ENCODE measurements around the gene IGSF3. TPM values are rescaled to one million over a fixed set of nuclear protein-coding genes. Genes with fewer than 3 reads are reported as not detected.

Gene IGSF3
- total RNA-seq, 4 donors from 2014 or later: 10.9 to 23.1 (median 18.6) TPM

- no peak for DNase-seq
- TF ChIP-seq POLR2A (IDR thresholded peaks at IDR 0.05): no peak
- peaks cover 0 to 6% of the 10 kb centered on the region in 2 donors for H3K36me3 ChIP-seq
- no peaks in the 10 kb centered on the region for H3K9me3 ChIP-seq
- intact Hi-C loops (cut with DNase I): no loop called here
- no peaks in the 10 kb centered on the region for H3K4me1 ChIP-seq
- H3K27ac ChIP-seq: no peak overlapping the region
- WGBS, 2 donors: 94 to 97% methylated on average over 23 of the region's 23 CpGs
- H3K4me3 ChIP-seq (replicated peaks in 1 of 3): no peak overlapping the region
- H3K27me3 ChIP-seq: no peaks in the 10 kb centered on the region
Measured at GRCh38 chr1:116532671-116533428, 134.7 kb downstream of the IGSF3 start.

- intact Hi-C loops (cut with DNase I): no loop called here
Measured at GRCh38 chr1:116531917-116532316, 135.6 kb downstream of the IGSF3 start.

GRCh38 chr1:116529681-116530080, 137.9 kb downstream of the IGSF3 start:
- Histone ChIP-seq H3K9me3 (no peaks in the 10 kb centered on the region), H3K36me3 (no peaks in the 10 kb centered on the region), H3K4me3 (replicated peaks in 1 of 3) (no peak overlapping the region), H3K27me3 (no peaks in the 10 kb centered on the region), H3K4me1 (no peaks in the 10 kb centered on the region), H3K27ac (no peak overlapping the region)
- WGBS, 2 donors: 94 to 96% methylated on average over 3 of the region's 3 CpGs
- intact Hi-C loops (cut with DNase I): no loop called here
- no peak for DNase-seq
- TF ChIP-seq POLR2A (IDR thresholded peaks at IDR 0.05) (no peak), CTCF (IDR thresholded peaks at IDR 0.05) (no peak)

More at GRCh38 chr1:116531917-116532316, 135.6 kb downstream of the IGSF3 start:
- Histone ChIP-seq H3K27me3 (no peaks in the 10 kb centered on the region), H3K36me3 (peaks cover 0 to 6% of the 10 kb centered on the region in 2 donors), H3K9me3 (no peaks in the 10 kb centered on the region), H3K4me3 (replicated peaks in 1 of 3) (no peak overlapping the region), H3K4me1 (no peaks in the 10 kb centered on the region), H3K27ac (no peak overlapping the region)
- no peak for TF ChIP-seq CTCF (IDR thresholded peaks at IDR 0.05)
- TF ChIP-seq POLR2A (IDR thresholded peaks at IDR 0.05): no peak
- no peak for DNase-seq
- WGBS, 2 donors: 92 to 97% methylated on average over 8 to 13 of the region's 13 CpGs

GRCh38 chr1:116529199-116529631, 138.3 kb downstream of the IGSF3 start:
- WGBS, 2 donors: 92 to 97% methylated on average over 3 of the region's 3 CpGs
- no peak overlapping the region for H3K27ac ChIP-seq
- no peaks in the 10 kb centered on the region for H3K36me3 ChIP-seq
- H3K4me3 ChIP-seq (replicated peaks in 1 of 3): no peak overlapping the region
- DNase-seq: no peak
- no peaks in the 10 kb centered on the region for H3K27me3 ChIP-seq
- H3K4me1 ChIP-seq: no peaks in the 10 kb centered on the region
- H3K9me3 ChIP-seq: no peaks in the 10 kb centered on the region
- intact Hi-C loops (cut with DNase I): no loop called here
- TF ChIP-seq POLR2A (IDR thresholded peaks at IDR 0.05): no peak
- no peak for TF ChIP-seq CTCF (IDR thresholded peaks at IDR 0.05)

GRCh38 chr1:116528329-116529083, 139.0 kb downstream of the IGSF3 start:
- no peak for TF ChIP-seq POLR2A (IDR thresholded peaks at IDR 0.05)
- no peak for TF ChIP-seq CTCF (IDR thresholded peaks at IDR 0.05)
- no peaks in the 10 kb centered on the region for H3K9me3 ChIP-seq
- H3K36me3 ChIP-seq: no peaks in the 10 kb centered on the region
- H3K4me3 ChIP-seq (replicated peaks in 1 of 3): no peak overlapping the region
- no peak for DNase-seq
- no peaks in the 10 kb centered on the region for H3K27me3 ChIP-seq
- H3K27ac ChIP-seq: no peak overlapping the region
- intact Hi-C loops (cut with DNase I): no loop called here
- WGBS, 2 donors: 97 to 100% methylated on average over 1 of the region's 1 CpG
- H3K4me1 ChIP-seq: no peaks in the 10 kb centered on the region
